ENCODE data around the gene DLGAP4.

Gene DLGAP4

GRCh38 chr20:36493051-36493800 lies 187.1 kb downstream of the DLGAP4 start:
- H3K27ac ChIP-seq: peak overlapping the region; percentile 33
- peak; percentile 40; the same call in 1 of the 2 replicates for TF ChIP-seq CTCF (conservative IDR thresholded peaks at IDR 0.05)

GRCh38 chr20:36493801-36494114 lies 187.6 kb downstream of the DLGAP4 start:
- TF ChIP-seq CTCF (conservative IDR thresholded peaks at IDR 0.05): no peak

GRCh38 chr20:36496707-36497669 lies 190.8 kb downstream of the DLGAP4 start:
- TF ChIP-seq CTCF (conservative IDR thresholded peaks at IDR 0.05): no peak

More at GRCh38 chr20:36493801-36494114, 187.6 kb downstream of the DLGAP4 start:
- H3K27ac ChIP-seq: peak overlapping the region; percentile 33

GRCh38 chr20:36497856-36498255 lies 191.7 kb downstream of the DLGAP4 start:
- TF ChIP-seq CTCF (conservative IDR thresholded peaks at IDR 0.05): no peak
- no peak overlapping the region for H3K27ac ChIP-seq

More at GRCh38 chr20:36496707-36497669, 190.8 kb downstream of the DLGAP4 start:
- no peak overlapping the region for H3K27ac ChIP-seq

GRCh38 chr20:36498386-36499179 lies 192.4 kb downstream of the DLGAP4 start:
- TF ChIP-seq CTCF (conservative IDR thresholded peaks at IDR 0.05): no peak
- no peak overlapping the region for H3K27ac ChIP-seq

GRCh38 chr20:36499211-36499610 lies 193.1 kb downstream of the DLGAP4 start:
- no peak for TF ChIP-seq CTCF (conservative IDR thresholded peaks at IDR 0.05)
- no peak overlapping the region for H3K27ac ChIP-seq
